HG02852 (cell line): ENCODE measurements around the gene NEXN.
"Not testable (repeated sequence)": the region's sequence is repeated elsewhere in the genome, so short reads cannot be mapped to it uniquely, and the experiment has no call there.

Experiments
- ATAC-seq: cut with Tn5 transposase; IDR thresholded peaks from one replicate; pipeline ENCODE4 v1.9.1; 2021; ENCODE audit warnings: mild to moderate bottlenecking, moderate library complexity; ENCODE audit not compliant: unreplicated experiment

Gene NEXN

GRCh38 chr1:77905603-77906002 is 17.2 kb downstream of the NEXN start:
- ATAC-seq = no peak

GRCh38 chr1:77906019-77906545 is 17.7 kb downstream of the NEXN start:
- ATAC-seq = no peak

- no peak for ATAC-seq
These were observed 18.2 kb downstream of the NEXN start for GRCh38 chr1:77906624-77907023.

GRCh38 chr1:77910116-77910515 is 21.7 kb downstream of the NEXN start:
- ATAC-seq = no peak

- ATAC-seq = not testable (repeated sequence)
These were observed 30.5 kb downstream of the NEXN start for GRCh38 chr1:77918918-77919317.

GRCh38 chr1:77925518-77925917 is 37.1 kb downstream of the NEXN start:
- ATAC-seq = no peak

GRCh38 chr1:77925956-77926355 is 37.5 kb downstream of the NEXN start:
- no peak for ATAC-seq

GRCh38 chr1:77926561-77927357 is 38.3 kb downstream of the NEXN start:
- peak; percentile 69 for ATAC-seq

GRCh38 chr1:77927414-77927813 is 39.0 kb downstream of the NEXN start:
- no peak for ATAC-seq

GRCh38 chr1:77929806-77930205 is 41.4 kb downstream of the NEXN start:
- ATAC-seq = no peak

GRCh38 chr1:77938651-77939050 is 50.2 kb downstream of the NEXN start:
- ATAC-seq = no peak

GRCh38 chr1:77940921-77941570 is 52.6 kb downstream of the NEXN start:
- ATAC-seq = no peak

- no peak for ATAC-seq
These were observed 54.1 kb downstream of the NEXN start for GRCh38 chr1:77942400-77943140.

- ATAC-seq = no peak
These were observed 56.9 kb downstream of the NEXN start for GRCh38 chr1:77945345-77945744.

- ATAC-seq = no peak
These were observed 60.5 kb downstream of the NEXN start for GRCh38 chr1:77948841-77949424.

GRCh38 chr1:77950873-77951272 is 62.4 kb downstream of the NEXN start:
- ATAC-seq = peak; percentile 67

- no peak for ATAC-seq
These were observed 62.9 kb downstream of the NEXN start for GRCh38 chr1:77951328-77951727.

GRCh38 chr1:77953907-77954306 is 65.5 kb downstream of the NEXN start:
- no peak for ATAC-seq

GRCh38 chr1:77954521-77954920 is 66.1 kb downstream of the NEXN start:
- no peak for ATAC-seq

GRCh38 chr1:77955709-77956108 is 67.3 kb downstream of the NEXN start:
- no peak for ATAC-seq

- ATAC-seq = no peak
These were observed 68.0 kb downstream of the NEXN start for GRCh38 chr1:77956464-77956863.
